DND-41 (cell line): ENCODE results near the gene RPS23.

Source experiments
- ATAC-seq: fragments of 200-7000 bp; cut with Tn5 transposase; 3 replicates; pipeline ENCODE4 v1.9.1; 2021; ENCODE audit warnings: low read depth; ENCODE audit not compliant: insufficient read depth
- DNase-seq: peaks from one replicate; pipeline ENCODE4 v3.0.0-alpha.2; 2020
- H2AFZ ChIP-seq: 2 replicates; pipeline ENCODE4 v1.6.0; 2012; ENCODE audit warnings: low read depth, low read length
- H3K27ac ChIP-seq: 2 replicates; pipeline ENCODE4 v1.5.1; 2012; ENCODE audit warnings: low read length, inconsistent platforms
- H3K27me3 ChIP-seq: fragments of 200-600 bp; sonication (generic); 2 replicates; pipeline ENCODE4 v1.6.0; 2012; ENCODE audit warnings: low read length, mild to moderate bottlenecking, inconsistent platforms; ENCODE audit not compliant: insufficient read depth, poor library complexity
- H3K36me3 ChIP-seq: 2 replicates; pipeline ENCODE4 v1.5.1; 2012; ENCODE audit warnings: low read length, inconsistent platforms; ENCODE audit not compliant: insufficient read depth
- H3K4me1 ChIP-seq: 2 replicates; pipeline ENCODE4 v1.5.1; 2012; ENCODE audit warnings: mild to moderate bottlenecking, low read length; ENCODE audit not compliant: insufficient read depth
- H3K4me2 ChIP-seq: 2 replicates; pipeline ENCODE4 v1.6.0; 2012; ENCODE audit warnings: mild to moderate bottlenecking, moderate library complexity, low read length, inconsistent platforms; ENCODE audit not compliant: insufficient read depth
- H3K4me3 ChIP-seq, 2 experiments: fragments of 200-600 bp in 1 of 2; shearing (Covaris generic) in 1 of 2; 2 replicates each; pipeline ENCODE4 v1.5.1; 2012 to 2016; ENCODE audit warnings: inconsistent platforms in 2 of 2, low read length in 2 of 2, mild to moderate bottlenecking in 2 of 2, low read depth in 1 of 2, moderate library complexity in 1 of 2
- H3K79me2 ChIP-seq: 2 replicates; pipeline ENCODE4 v1.6.0; 2012; ENCODE audit warnings: low read length, inconsistent platforms; ENCODE audit not compliant: insufficient read depth
- H3K9ac ChIP-seq: 2 replicates; pipeline ENCODE4 v1.6.0; 2012; ENCODE audit warnings: low read depth, mild to moderate bottlenecking, inconsistent platforms, low read length, moderate library complexity
- H3K9me3 ChIP-seq: 2 replicates; pipeline ENCODE4 v1.5.1; 2012; ENCODE audit warnings: low read length, moderate library complexity, mild to moderate bottlenecking, inconsistent platforms; ENCODE audit not compliant: insufficient read depth, severe bottlenecking
- H4K20me1 ChIP-seq: 2 replicates; pipeline ENCODE4 v1.6.0; 2012; ENCODE audit warnings: low read length; ENCODE audit not compliant: insufficient read depth
- EZH2 ChIP-seq: IDR thresholded peaks from 3 replicates; pipeline ENCODE4 v1.6.1; 2012; ENCODE audit warnings: borderline replicate concordance, low read depth, mild to moderate bottlenecking, moderate library complexity, low read length, inconsistent platforms; ENCODE audit not compliant: severe bottlenecking
- TF ChIP-seq, protein P1 (sequence below): IDR thresholded peaks from 2 replicates; pipeline ENCODE4 v1.5.1; 2012; ENCODE audit warnings: borderline replicate concordance, low read length, moderate library complexity, mild to moderate bottlenecking; ENCODE audit not compliant: poor library complexity, severe bottlenecking; ENCODE audit errors: extremely low read depth

The RPS23 gene

GRCh38 chr5:82277987-82278710 lies at the start of gene RPS23:
Gene RPS23 (minus strand): TSS chr5:82278354. CDS start chr5:82278323, 31 bp downstream.
- peak within 1 kb of the TSS; percentile 83 for H3K4me2 ChIP-seq
- peaks cover 51% of the 10 kb centered on the region for H3K79me2 ChIP-seq
- peak within 1 kb of the TSS; percentile 79 to 86 for H3K4me3 ChIP-seq
- peak within 1 kb of the TSS; percentile 75 for H2AFZ ChIP-seq
- H3K9ac ChIP-seq: peak within 1 kb of the TSS; percentile 92
- ATAC-seq (peak; percentile 88), DNase-seq (peak; percentile 93)
- H3K9me3 ChIP-seq: no peaks in the 10 kb centered on the region
- H3K27ac ChIP-seq: peak within 1 kb of the TSS; percentile 91
- peaks cover 46% of the 10 kb centered on the region for H3K4me1 ChIP-seq
- no peaks in the 10 kb centered on the region for H3K27me3 ChIP-seq
- peaks cover 42% of the 10 kb centered on the region for H3K36me3 ChIP-seq
- H4K20me1 ChIP-seq: peaks cover 13% of the 10 kb centered on the region
- no peak for TF ChIP-seq EZH2
- TF ChIP-seq, protein P1, sequence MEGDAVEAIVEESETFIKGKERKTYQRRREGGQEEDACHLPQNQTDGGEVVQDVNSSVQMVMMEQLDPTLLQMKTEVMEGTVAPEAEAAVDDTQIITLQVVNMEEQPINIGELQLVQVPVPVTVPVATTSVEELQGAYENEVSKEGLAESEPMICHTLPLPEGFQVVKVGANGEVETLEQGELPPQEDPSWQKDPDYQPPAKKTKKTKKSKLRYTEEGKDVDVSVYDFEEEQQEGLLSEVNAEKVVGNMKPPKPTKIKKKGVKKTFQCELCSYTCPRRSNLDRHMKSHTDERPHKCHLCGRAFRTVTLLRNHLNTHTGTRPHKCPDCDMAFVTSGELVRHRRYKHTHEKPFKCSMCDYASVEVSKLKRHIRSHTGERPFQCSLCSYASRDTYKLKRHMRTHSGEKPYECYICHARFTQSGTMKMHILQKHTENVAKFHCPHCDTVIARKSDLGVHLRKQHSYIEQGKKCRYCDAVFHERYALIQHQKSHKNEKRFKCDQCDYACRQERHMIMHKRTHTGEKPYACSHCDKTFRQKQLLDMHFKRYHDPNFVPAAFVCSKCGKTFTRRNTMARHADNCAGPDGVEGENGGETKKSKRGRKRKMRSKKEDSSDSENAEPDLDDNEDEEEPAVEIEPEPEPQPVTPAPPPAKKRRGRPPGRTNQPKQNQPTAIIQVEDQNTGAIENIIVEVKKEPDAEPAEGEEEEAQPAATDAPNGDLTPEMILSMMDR: no peak

DNA sequence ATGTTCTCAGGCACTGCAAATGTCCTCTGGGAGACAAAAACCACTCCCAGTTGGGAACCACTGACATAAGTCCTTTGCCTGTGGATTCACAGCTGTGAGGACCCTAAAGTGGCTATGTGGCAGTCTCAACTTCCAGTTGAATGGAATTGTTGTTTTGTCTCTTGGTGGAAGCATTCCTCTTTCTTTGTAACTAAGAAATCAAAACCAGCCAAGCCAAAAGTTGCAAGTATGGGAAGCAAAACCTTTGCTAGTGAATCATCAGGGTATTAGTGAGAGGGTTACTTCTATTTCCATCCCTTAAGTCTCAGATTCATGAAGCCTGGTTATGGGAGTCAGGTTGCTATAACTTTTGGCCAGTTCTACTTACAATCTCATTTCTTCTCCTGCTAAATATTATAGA lies 49.8 kb upstream of the RPS23 start:
- no peaks in the 10 kb centered on the region for H3K9me3 ChIP-seq
- no peak overlapping the region for H3K9ac ChIP-seq
- H2AFZ ChIP-seq: no peak overlapping the region
- no peak for DNase-seq
- H3K4me2 ChIP-seq: no peak overlapping the region
- H3K27me3 ChIP-seq: no peaks in the 10 kb centered on the region
- no peak overlapping the region for H3K27ac ChIP-seq
- no peaks in the 10 kb centered on the region for H4K20me1 ChIP-seq
- no peaks in the 10 kb centered on the region for H3K79me2 ChIP-seq
- no peak overlapping the region for H3K4me3 ChIP-seq
- peaks cover 44% of the 10 kb centered on the region for H3K4me1 ChIP-seq
- H3K36me3 ChIP-seq: no peaks in the 10 kb centered on the region
- TF ChIP-seq, protein P1: no peak
- no peak for TF ChIP-seq EZH2
- ATAC-seq: no peak

DNA sequence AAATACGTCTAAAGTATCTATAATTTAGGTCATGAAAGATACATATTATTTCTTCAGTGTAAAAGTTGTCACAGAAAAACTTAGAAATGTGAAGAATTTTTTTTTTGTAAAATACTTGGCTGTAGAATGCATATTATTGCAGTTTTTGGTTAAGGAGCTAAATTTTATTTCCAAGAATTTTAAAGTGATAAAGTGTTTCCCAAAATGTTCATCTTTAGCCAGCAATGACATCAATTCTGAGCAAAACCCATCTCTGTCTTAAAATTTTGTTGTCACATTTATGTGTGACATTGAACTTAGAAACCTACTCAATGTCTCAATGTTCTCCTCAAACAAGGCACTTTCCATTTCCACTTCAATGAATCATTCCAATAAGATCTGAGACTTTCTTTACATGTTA lies 47.8 kb upstream of the RPS23 start:
- Histone ChIP-seq H3K4me1 (peaks cover 27% of the 10 kb centered on the region), H3K9ac (no peak overlapping the region), H3K27me3 (no peaks in the 10 kb centered on the region), H4K20me1 (no peaks in the 10 kb centered on the region), H3K36me3 (no peaks in the 10 kb centered on the region), H3K79me2 (no peaks in the 10 kb centered on the region), H2AFZ (no peak overlapping the region), H3K27ac (no peak overlapping the region), H3K4me3 (no peak overlapping the region), H3K4me2 (no peak overlapping the region), H3K9me3 (no peaks in the 10 kb centered on the region)
- DNase-seq (no peak), ATAC-seq (no peak)
- TF ChIP-seq, protein P1: no peak
- no peak for TF ChIP-seq EZH2
